Right lobe of liver (tissue), 6 donors: Measurements from ENCODE around the gene TSKS. TPM values are rescaled to one million over a fixed set of nuclear protein-coding genes. Genes with fewer than 3 reads are reported as not detected.

Experiments
- ATAC-seq, 4 donors: fragments of 200-7000 bp; cut with Tn5 transposase; one replicate each; pipeline ENCODE4 v1.9.1; 2020; ENCODE audit warnings: mild to moderate bottlenecking in 4 of 4, moderate library complexity in 4 of 4
- DNase-seq, 3 donors: peaks; one replicate each; pipeline ENCODE4 v3.0.0-alpha.2; 2020
- H3K27ac ChIP-seq, 3 donors: fragments of 200-600 bp; one replicate each; pipeline ENCODE4 v1.8.0; 2022
- H3K27me3 ChIP-seq, 2 donors: fragments of 200-600 bp; one replicate each; pipeline ENCODE4 v1.8.0; 2022
- H3K36me3 ChIP-seq, 4 donors: fragments of 200-600 bp; sonication (generic) in 1 of 4; one replicate each; pipeline versions ENCODE4 v1.5.1 to v1.8.0; 2017 to 2022; ENCODE audit warnings: control low read depth in 1 of 4
- H3K4me1 ChIP-seq, 4 donors: fragments of 200-600 bp; sonication (generic) in 1 of 4; one replicate each; pipeline versions ENCODE4 v1.5.1 to v1.8.0; 2017 to 2022; ENCODE audit warnings: control low read depth in 1 of 4
- H3K4me3 ChIP-seq, 3 donors: fragments of 200-600 bp; one replicate each; pipeline ENCODE4 v1.8.0; 2022
- H3K9me3 ChIP-seq, 4 donors: fragments of 200-600 bp; sonication (generic) in 1 of 4; one replicate each; pipeline versions ENCODE4 v1.5.1 to v1.8.0; 2017 to 2022; ENCODE audit warnings: control low read depth in 1 of 4
- POLR2A ChIP-seq: fragments of 450-650 bp; IDR thresholded peaks from one replicate; pipeline ENCODE4 v1.6.1; 2017; ENCODE audit warnings: antibody characterized with exemption, mild to moderate bottlenecking
- WGBS: methylation state at CpG from one replicate; pipeline ENCODE4 v1.1.6; 2018; ENCODE audit warnings: low coverage, low lambda C conversion rate; ENCODE audit not compliant: insufficient coverage; ENCODE audit errors: missing lambda C conversion rate; 5-methylcytosine and 5-hydroxymethylcytosine counted together
- intact Hi-C, 2 donors: fragments of 100-400 bp; cut with DNase I; formaldehyde crosslinking; loops; one replicate each; pipeline versions ENCODE4 v1.11.2 to v1.14.1; 2022
- total RNA-seq, 6 experiments: library from RNA; depleted of rRNA in 2 of 6; stranded (reverse); fragments of >200 nt in 2 of 6; fragmentation: NEBNext Ultra II Directional in 3 of 6; extraction: Animal tissue kit (Norgen Biotek cat#: 25700) in 3 of 6; gene quantifications; one replicate each; pipeline versions ENCODE4 v1.1.0 to v1.2.4, GENCODE V29; 2016 to 2023
- TF ChIP-seq, protein P1 (sequence below), 4 donors: fragments of 200-600 bp in 3 of 4; fragments of 450-650 bp in 1 of 4; IDR thresholded peaks; one replicate each; pipeline versions ENCODE4 v1.5.1 to v1.8.0; 2016 to 2022; ENCODE audit warnings: antibody characterized with exemption in 4 of 4, mild to moderate bottlenecking in 2 of 4
- donor health status: DM: no; HTN: yes; CAD: no.
- donor health status: DM: no; HTN: no; CAD: no.
- donor health status: DM: no; HTN: no; CAD: no.
- donor health status: DM: no; HTN: yes; CAD: no.
- donor health status: DM: no; HTN: yes; CAD: no.

The TSKS gene
- total RNA-seq, 6 experiments from 2014 or later, result not detected

GRCh38 chr19:49790866-49791265 lies 27.8 kb upstream of the TSKS start:
- TF ChIP-seq POLR2A, result no peak
- TF ChIP-seq, protein P1, sequence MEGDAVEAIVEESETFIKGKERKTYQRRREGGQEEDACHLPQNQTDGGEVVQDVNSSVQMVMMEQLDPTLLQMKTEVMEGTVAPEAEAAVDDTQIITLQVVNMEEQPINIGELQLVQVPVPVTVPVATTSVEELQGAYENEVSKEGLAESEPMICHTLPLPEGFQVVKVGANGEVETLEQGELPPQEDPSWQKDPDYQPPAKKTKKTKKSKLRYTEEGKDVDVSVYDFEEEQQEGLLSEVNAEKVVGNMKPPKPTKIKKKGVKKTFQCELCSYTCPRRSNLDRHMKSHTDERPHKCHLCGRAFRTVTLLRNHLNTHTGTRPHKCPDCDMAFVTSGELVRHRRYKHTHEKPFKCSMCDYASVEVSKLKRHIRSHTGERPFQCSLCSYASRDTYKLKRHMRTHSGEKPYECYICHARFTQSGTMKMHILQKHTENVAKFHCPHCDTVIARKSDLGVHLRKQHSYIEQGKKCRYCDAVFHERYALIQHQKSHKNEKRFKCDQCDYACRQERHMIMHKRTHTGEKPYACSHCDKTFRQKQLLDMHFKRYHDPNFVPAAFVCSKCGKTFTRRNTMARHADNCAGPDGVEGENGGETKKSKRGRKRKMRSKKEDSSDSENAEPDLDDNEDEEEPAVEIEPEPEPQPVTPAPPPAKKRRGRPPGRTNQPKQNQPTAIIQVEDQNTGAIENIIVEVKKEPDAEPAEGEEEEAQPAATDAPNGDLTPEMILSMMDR (IDR thresholded peaks at IDR 0.05), result no peak
- Histone ChIP-seq H3K36me3 (peaks cover 7 to 50% (median 22%) of the 10 kb centered on the region in 4 donors), H3K27me3 (no peaks in the 10 kb centered on the region), H3K9me3 (no peaks in the 10 kb centered on the region), H3K27ac (no peak overlapping the region), H3K4me3 (no peak overlapping the region), H3K4me1 (no peaks in the 10 kb centered on the region)
- DNase-seq (no peak), ATAC-seq (peak; percentile 31 to 55 (median 46))
- intact Hi-C loops, result no loop called here
- 71% methylated on average over 8 of the region's 9 CpGs for WGBS

DNA sequence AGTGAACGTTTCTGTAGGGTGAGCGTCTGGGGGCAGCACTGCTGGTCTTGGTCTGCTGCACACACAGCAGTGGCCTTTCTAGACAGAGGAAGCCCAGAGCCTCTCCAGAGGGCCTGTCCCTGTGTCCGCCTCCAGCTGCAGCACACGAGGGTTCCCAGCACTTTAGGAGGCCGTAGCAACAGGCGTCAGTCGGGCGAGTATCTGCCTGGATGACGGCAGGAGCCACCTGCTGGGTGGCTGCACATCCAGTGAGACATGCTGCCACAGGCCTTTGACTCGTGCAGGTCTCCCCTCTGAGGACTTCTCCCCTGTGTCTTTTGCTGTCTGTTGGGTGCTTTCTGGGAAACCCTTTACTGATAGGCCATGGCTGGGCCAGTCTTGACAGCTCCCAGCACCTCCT lies 25.8 kb upstream of the TSKS start:
- DNase-seq, result no peak

GRCh38 chr19:49787746-49788145 lies 24.6 kb upstream of the TSKS start:
- H3K4me3 ChIP-seq, result no peak overlapping the region
- no peaks in the 10 kb centered on the region for H3K27me3 ChIP-seq
- H3K9me3 ChIP-seq, result no peaks in the 10 kb centered on the region
- H3K36me3 ChIP-seq, result peaks cover 0 to 36% (median 11%) of the 10 kb centered on the region in 4 donors
- no peak overlapping the region for H3K27ac ChIP-seq
- ATAC-seq (no peak), DNase-seq (no peak)
- H3K4me1 ChIP-seq, result no peaks in the 10 kb centered on the region
- no peak for TF ChIP-seq POLR2A
- TF ChIP-seq, protein P1 (IDR thresholded peaks at IDR 0.05), result no peak
- intact Hi-C loops, result no loop called here
- WGBS, result 87% methylated on average over 4 of the region's 5 CpGs

More for the DNA sequence above, 25.8 kb upstream of the TSKS start:
- whole genome bisulfite sequencing, result 97% methylated on average over 5 of the region's 10 CpGs
- no peak for ATAC-seq
- no peaks in the 10 kb centered on the region for H3K27me3 ChIP-seq
- TF ChIP-seq, protein P1 (IDR thresholded peaks at IDR 0.05), result no peak
- no peak for TF ChIP-seq POLR2A
- H3K4me1 ChIP-seq, result no peaks in the 10 kb centered on the region
- H3K9me3 ChIP-seq, result no peaks in the 10 kb centered on the region
- no peak overlapping the region for H3K27ac ChIP-seq
- H3K36me3 ChIP-seq, result peaks cover 7 to 34% (median 19%) of the 10 kb centered on the region in 4 donors
- intact Hi-C loops, result no loop called here
- H3K4me3 ChIP-seq, result no peak overlapping the region

- H3K9me3 ChIP-seq, result no peaks in the 10 kb centered on the region
- ATAC-seq, result no peak
- no peak for DNase-seq
- peaks cover 0 to 36% (median 8%) of the 10 kb centered on the region in 4 donors for H3K36me3 ChIP-seq
- no peaks in the 10 kb centered on the region for H3K27me3 ChIP-seq
- H3K4me3 ChIP-seq, result no peak overlapping the region
- H3K27ac ChIP-seq, result no peak overlapping the region
- intact Hi-C loops, result no loop called here
- H3K4me1 ChIP-seq, result no peaks in the 10 kb centered on the region
- 89% methylated on average over 7 of the region's 9 CpGs for WGBS
- no peak for TF ChIP-seq POLR2A
- TF ChIP-seq, protein P1 (IDR thresholded peaks at IDR 0.05), result no peak
Observed at GRCh38 chr19:49786376-49786820, 23.3 kb upstream of the TSKS start.

DNA sequence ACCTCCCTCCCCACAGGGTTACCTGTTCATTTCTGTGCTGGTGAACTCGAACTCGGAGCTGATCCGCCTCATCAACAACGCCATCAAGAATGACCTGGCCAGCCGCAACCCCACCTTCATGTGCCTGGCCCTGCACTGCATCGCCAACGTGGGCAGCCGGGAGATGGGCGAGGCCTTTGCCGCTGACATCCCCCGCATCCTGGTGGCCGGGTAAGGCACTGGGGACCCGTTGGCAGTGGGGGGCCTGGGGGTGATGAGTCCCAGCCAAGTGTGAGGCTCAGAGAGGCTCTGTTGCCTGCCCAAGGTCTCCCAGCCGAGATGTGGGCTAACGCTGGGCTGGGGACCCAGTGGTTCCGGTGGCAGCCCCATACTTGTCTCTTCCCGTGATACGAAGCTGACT lies 19.4 kb upstream of the TSKS start:
- intact Hi-C loops, result no loop called here
- H3K9me3 ChIP-seq, result no peaks in the 10 kb centered on the region
- ATAC-seq, result no peak

More for the DNA sequence above, 19.4 kb upstream of the TSKS start:
- peaks cover 0 to 17% (median 2%) of the 10 kb centered on the region in 4 donors for H3K36me3 ChIP-seq
- TF ChIP-seq, protein P1 (IDR thresholded peaks at IDR 0.05), result no peak
- no peak for TF ChIP-seq POLR2A
- no peak for DNase-seq
- H3K4me3 ChIP-seq, result no peak overlapping the region
- H3K27ac ChIP-seq, result no peak overlapping the region
- 93% methylated on average over 3 of the region's 18 CpGs for WGBS
- H3K27me3 ChIP-seq, result no peaks in the 10 kb centered on the region
- no peaks in the 10 kb centered on the region for H3K4me1 ChIP-seq
